IMR-90 (cell line): ENCODE results near the gene MLH3. TPM values are rescaled to one million over a fixed set of nuclear protein-coding genes. Genes with fewer than 3 reads are reported as not detected.

Experiments
- ATAC-seq: fragments of 200-7000 bp; cut with Tn5 transposase; 2 replicates; pipeline ENCODE4 v1.9.1; 2020; ENCODE audit warnings: low read depth, mild to moderate bottlenecking, moderate library complexity
- BruUV-seq: library from RNA; stranded (reverse); fragments of 400-500 nt; replicated peaks from 2 replicates; lab custom pipeline; 2021; lab: Mats Ljungman, UMichigan
- CTCF ChIA-PET: fragments of 300-600 bp; formaldehyde crosslinking; extraction: SDS; loops from one replicate; lab custom pipeline; 2021; ENCODE audit warnings: antibody characterized with exemption; lab: Yijun Ruan, JAX
- POLR2A ChIA-PET: fragments of 300-600 bp; sonication (Branson Sonifier 250); formaldehyde crosslinking; loops from one replicate; lab custom pipeline; 2022; ENCODE audit warnings: antibody characterized with exemption; ENCODE audit not compliant: unreplicated experiment; lab: Charles Lee
- DNase-seq: peaks from one replicate; pipeline ENCODE4 v3.0.0; 2013
- H2AFZ ChIP-seq: replicated peaks from 2 replicates; pipeline ENCODE3; 2013; ENCODE audit warnings: low read length, mild to moderate bottlenecking; ENCODE audit not compliant: poor library complexity
- H2AK5ac ChIP-seq: 2 replicates; pipeline ENCODE4 v1.6.1; 2013; ENCODE audit warnings: low read depth, low read length, inconsistent platforms
- H2AK9ac ChIP-seq: replicated peaks from 2 replicates; pipeline ENCODE3; 2013; ENCODE audit warnings: mild to moderate bottlenecking, low read depth, low read length, moderate library complexity; ENCODE audit not compliant: poor library complexity
- H2BK120ac ChIP-seq: 2 replicates; pipeline ENCODE4 v1.6.1; 2013; ENCODE audit warnings: low read depth, low read length, inconsistent platforms
- H2BK15ac ChIP-seq: 3 replicates; pipeline ENCODE4 v1.6.1; 2013; ENCODE audit warnings: low read depth, low read length, inconsistent platforms
- H2BK20ac ChIP-seq: 2 replicates; pipeline ENCODE4 v1.6.1; 2013; ENCODE audit warnings: low read depth, mild to moderate bottlenecking, inconsistent platforms, low read length, moderate library complexity
- H2BK5ac ChIP-seq: 2 replicates; pipeline ENCODE4 v1.6.1; 2013; ENCODE audit warnings: mild to moderate bottlenecking, low read depth, low read length, inconsistent platforms; ENCODE audit not compliant: poor library complexity, severe bottlenecking
- H3K14ac ChIP-seq: replicated peaks from 2 replicates; pipeline ENCODE4 v1.6.1; 2013; ENCODE audit warnings: low read depth, low read length, inconsistent platforms
- H3K18ac ChIP-seq: 2 replicates; pipeline ENCODE4 v1.6.1; 2013; ENCODE audit warnings: low read depth, low read length, control low read depth
- H3K23ac ChIP-seq: 2 replicates; pipeline ENCODE4 v1.6.1; 2013; ENCODE audit warnings: low read depth, low read length, inconsistent platforms
- H3K27ac ChIP-seq: 2 replicates; pipeline ENCODE4 v1.5.1; 2013; ENCODE audit warnings: mild to moderate bottlenecking, control low read depth, low read length; ENCODE audit not compliant: insufficient read depth
- H3K27me3 ChIP-seq: 2 replicates; pipeline ENCODE4 v1.6.1; 2013; ENCODE audit warnings: low read length; ENCODE audit not compliant: control insufficient read depth, insufficient read depth
- H3K36me3 ChIP-seq: 2 replicates; pipeline ENCODE4 v1.6.1; 2013; ENCODE audit warnings: low read length, mixed read lengths; ENCODE audit not compliant: control insufficient read depth, insufficient read depth
- H3K4ac ChIP-seq: 2 replicates; pipeline ENCODE4 v1.6.1; 2013; ENCODE audit warnings: low read depth, low read length, inconsistent platforms
- H3K4me1 ChIP-seq: 2 replicates; pipeline ENCODE4 v1.6.1; 2013; ENCODE audit warnings: low read length, mixed read lengths; ENCODE audit not compliant: control insufficient read depth, insufficient read depth
- H3K4me2 ChIP-seq: 2 replicates; pipeline ENCODE4 v1.6.1; 2013; ENCODE audit warnings: low read depth, mild to moderate bottlenecking, control low read depth, low read length, moderate library complexity
- H3K4me3 ChIP-seq: 2 replicates; pipeline ENCODE4 v1.5.1; 2013; ENCODE audit warnings: low read depth, mild to moderate bottlenecking, control low read depth, low read length, moderate library complexity; ENCODE audit not compliant: insufficient read depth
- H3K56ac ChIP-seq: 2 replicates; pipeline ENCODE4 v1.6.1; 2013; ENCODE audit warnings: low read length, inconsistent platforms; ENCODE audit not compliant: insufficient read depth; ENCODE audit errors: extremely low read depth
- H3K79me1 ChIP-seq, 2 experiments: 2 replicates each; pipeline ENCODE4 v1.6.1; 2013; ENCODE audit warnings: low read length in 2 of 2, inconsistent platforms in 1 of 2, low read depth in 1 of 2
- H3K9ac ChIP-seq: 2 replicates; pipeline ENCODE4 v1.6.1; 2013; ENCODE audit warnings: low read depth, low read length, control low read depth
- H3K9me1 ChIP-seq: 2 replicates; pipeline ENCODE4 v1.6.1; 2013; ENCODE audit warnings: low read length, inconsistent platforms; ENCODE audit not compliant: insufficient read depth
- H3K9me3 ChIP-seq: 2 replicates; pipeline ENCODE4 v1.6.1; 2013; ENCODE audit warnings: low read length; ENCODE audit not compliant: control insufficient read depth, insufficient read depth
- H4K20me1 ChIP-seq: 2 replicates; pipeline ENCODE4 v1.6.1; 2013; ENCODE audit warnings: low read length, inconsistent platforms; ENCODE audit not compliant: insufficient read depth
- H4K5ac ChIP-seq: 2 replicates; pipeline ENCODE4 v1.6.1; 2013; ENCODE audit warnings: mild to moderate bottlenecking, low read depth, low read length, control low read depth
- H4K8ac ChIP-seq, 2 experiments: 2 replicates each; pipeline ENCODE4 v1.6.1; 2013; ENCODE audit warnings: low read depth in 2 of 2, low read length in 2 of 2, control low read depth in 1 of 2, inconsistent platforms in 1 of 2
- H4K91ac ChIP-seq: 2 replicates; pipeline ENCODE4 v1.6.1; 2013; ENCODE audit warnings: low read depth, low read length, inconsistent platforms; ENCODE audit not compliant: insufficient read depth
- BHLHE40 ChIP-seq: fragments of 150-350 bp; IDR thresholded peaks from 2 replicates; pipeline ENCODE4 v1.6.1; 2016; ENCODE audit warnings: mild to moderate bottlenecking, low read depth, low read length
- CEBPB ChIP-seq: IDR thresholded peaks from 2 replicates; pipeline ENCODE4 v1.6.1; 2012; ENCODE audit warnings: low read depth, low read length, improper control_type of control experiment
- FOS ChIP-seq: fragments of 150-350 bp; IDR thresholded peaks from 2 replicates; pipeline ENCODE4 v1.6.1; 2016; ENCODE audit warnings: low read depth, low read length
- MAFK ChIP-seq: IDR thresholded peaks from 2 replicates; pipeline ENCODE4 v1.6.1; 2012; ENCODE audit warnings: low read depth, low read length, improper control_type of control experiment
- MAZ ChIP-seq: IDR thresholded peaks from 2 replicates; pipeline ENCODE4 v1.6.1; 2012; ENCODE audit warnings: low read depth, mild to moderate bottlenecking, low read length, improper control_type of control experiment, moderate library complexity, borderline replicate concordance
- NFE2L2 ChIP-seq: fragments of 150-350 bp; IDR thresholded peaks from 2 replicates; pipeline ENCODE4 v1.6.1; 2016; ENCODE audit warnings: low read depth, mild to moderate bottlenecking, low read length
- RCOR1 ChIP-seq: IDR thresholded peaks from 2 replicates; pipeline ENCODE4 v1.6.1; 2012; ENCODE audit warnings: mild to moderate bottlenecking, low read length, improper control_type of control experiment; ENCODE audit not compliant: insufficient replicate concordance
- RFX5 ChIP-seq: IDR thresholded peaks from 2 replicates; pipeline ENCODE4 v1.8.0; 2012; ENCODE audit warnings: low read depth, mild to moderate bottlenecking, low read length, moderate library complexity
- SMC3 ChIP-seq: fragments of 150-350 bp; IDR thresholded peaks from 2 replicates; pipeline ENCODE4 v1.6.1; 2016; ENCODE audit warnings: low read depth, mild to moderate bottlenecking, antibody characterized with exemption, low read length, moderate library complexity
- WGBS, 2 experiments: methylation state at CpG; one replicate each; pipeline versions ENCODE4 v1.1.5 to v1.1.7; 2013; ENCODE audit warnings: missing lambda C conversion rate in 2 of 2; ENCODE audit not compliant: insufficient read length in 1 of 2; ENCODE audit errors: extremely low coverage in 2 of 2; 5-methylcytosine and 5-hydroxymethylcytosine counted together
- dilution Hi-C: fragments of 300-500 bp; cut with HindIII; formaldehyde crosslinking; loops from one replicate; pipeline ENCODE4 v1.14.3; 2018; ENCODE audit warnings: low sequenced_read_pairs; ENCODE audit not compliant: unreplicated experiment
- in situ Hi-C: fragments of 300-500 bp; cut with MboI; formaldehyde crosslinking; loops from 3 replicates; pipeline ENCODE4 v1.14.3; 2019; ENCODE audit warnings: low sequenced_read_pairs, inconsistent platforms, mixed read lengths
- intact Hi-C: fragments of 100-400 bp; cut with micrococcal nuclease; formaldehyde crosslinking; loops from 2 replicates; pipeline ENCODE4 v1.10.0; 2022
- polyA plus RNA-seq, 3 experiments: library from polyadenylated mRNA; depleted of rRNA; stranded (reverse); fragments of >200 nt; gene quantifications; 2 replicates each; pipeline ENCODE4 v1.2.3, GENCODE V29; 2012; ENCODE audit warnings: low replicate concordance in 1 of 3
- total RNA-seq: library from RNA; depleted of rRNA; stranded (reverse); fragments of >200 nt; gene quantifications from 2 replicates; pipeline ENCODE4 v1.2.3, GENCODE V29; 2012
- TF ChIP-seq, protein P1 (sequence below): fragments of 150-350 bp; IDR thresholded peaks from 2 replicates; pipeline ENCODE4 v1.6.1; 2016; ENCODE audit warnings: low read depth, mild to moderate bottlenecking, low read length, moderate library complexity, borderline replicate concordance
- TF ChIP-seq, protein P2 (sequence below): fragments of 150-350 bp; IDR thresholded peaks from 2 replicates; pipeline ENCODE4 v1.6.1; 2017; ENCODE audit warnings: mild to moderate bottlenecking, antibody characterized with exemption, low read length, low read depth

Gene MLH3
- total and polyA plus RNA-seq, 2 of the 4 experiments (the other 2 are of a cell fraction) = 5.6 to 14.7 TPM

GRCh38 chr14:75009176-75009575 is 42.1 kb downstream of the MLH3 start:
- no peak overlapping the region for H4K8ac ChIP-seq
- WGBS, 2 experiments = 94% methylated on average over 3 of the region's 4 CpGs; no CpG with 5 or more reads in 1 of the 2 experiments
- ChIA-PET CTCF (interaction anchor here (0.6 kb wide), 1 partner anchor 46 kb away, joined by 8 read pairs; no protein-coding TSS in a partner anchor), POLR2A (no interaction called here)
- H3K4me2 ChIP-seq = no peak overlapping the region
- H3K23ac ChIP-seq = no peak overlapping the region
- no peak overlapping the region for H2BK120ac ChIP-seq
- H3K4me1 ChIP-seq = peaks cover 3% of the 10 kb centered on the region; the same call in 1 of the 2 replicates
- dilution Hi-C loops (no loop called here), in situ Hi-C loops (no loop called here), intact Hi-C loops (no loop called here)
- H4K5ac ChIP-seq = no peak overlapping the region
- H3K56ac ChIP-seq = no peak overlapping the region
- H3K14ac ChIP-seq = no peak overlapping the region
- DNase-seq (no peak), ATAC-seq (no peak)
- H3K9ac ChIP-seq = no peak overlapping the region
- no peaks in the 10 kb centered on the region for H4K20me1 ChIP-seq
- H3K36me3 ChIP-seq = peaks cover 36% of the 10 kb centered on the region
- no peak overlapping the region for H2BK15ac ChIP-seq
- H3K4me3 ChIP-seq = no peak overlapping the region
- H4K91ac ChIP-seq = no peak overlapping the region
- H3K27ac ChIP-seq = no peak overlapping the region
- no peak overlapping the region for H2AK9ac ChIP-seq
- H3K27me3 ChIP-seq = no peaks in the 10 kb centered on the region
- H2BK5ac ChIP-seq = no peak overlapping the region
- no peaks in the 10 kb centered on the region for H3K9me3 ChIP-seq
- BruUV-seq = no TSS peak
- TF ChIP-seq RCOR1 (no peak), SMC3 (no peak), BHLHE40 (no peak), MAZ (no peak), NFE2L2 (no peak), RFX5 (no peak), FOS (no peak), CEBPB (no peak), MAFK (no peak)
- TF ChIP-seq, protein P1, sequence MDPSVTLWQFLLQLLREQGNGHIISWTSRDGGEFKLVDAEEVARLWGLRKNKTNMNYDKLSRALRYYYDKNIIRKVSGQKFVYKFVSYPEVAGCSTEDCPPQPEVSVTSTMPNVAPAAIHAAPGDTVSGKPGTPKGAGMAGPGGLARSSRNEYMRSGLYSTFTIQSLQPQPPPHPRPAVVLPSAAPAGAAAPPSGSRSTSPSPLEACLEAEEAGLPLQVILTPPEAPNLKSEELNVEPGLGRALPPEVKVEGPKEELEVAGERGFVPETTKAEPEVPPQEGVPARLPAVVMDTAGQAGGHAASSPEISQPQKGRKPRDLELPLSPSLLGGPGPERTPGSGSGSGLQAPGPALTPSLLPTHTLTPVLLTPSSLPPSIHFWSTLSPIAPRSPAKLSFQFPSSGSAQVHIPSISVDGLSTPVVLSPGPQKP = no peak
- TF ChIP-seq, protein P2, sequence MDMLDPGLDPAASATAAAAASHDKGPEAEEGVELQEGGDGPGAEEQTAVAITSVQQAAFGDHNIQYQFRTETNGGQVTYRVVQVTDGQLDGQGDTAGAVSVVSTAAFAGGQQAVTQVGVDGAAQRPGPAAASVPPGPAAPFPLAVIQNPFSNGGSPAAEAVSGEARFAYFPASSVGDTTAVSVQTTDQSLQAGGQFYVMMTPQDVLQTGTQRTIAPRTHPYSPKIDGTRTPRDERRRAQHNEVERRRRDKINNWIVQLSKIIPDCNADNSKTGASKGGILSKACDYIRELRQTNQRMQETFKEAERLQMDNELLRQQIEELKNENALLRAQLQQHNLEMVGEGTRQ = no peak
- no peak overlapping the region for H3K18ac ChIP-seq
- H3K9me1 ChIP-seq = peaks cover 13% of the 10 kb centered on the region
- no peak overlapping the region for H3K4ac ChIP-seq
- H2BK20ac ChIP-seq = no peak overlapping the region
- no peak overlapping the region for H2AFZ ChIP-seq
- H2AK5ac ChIP-seq = no peak overlapping the region
- peaks cover 25 to 41% of the 10 kb centered on the region in 2 experiments for H3K79me1 ChIP-seq
